ENCODE measurements around the gene AFF3.

- TF ChIP-seq CTCF (IDR thresholded peaks at IDR 0.05) (no peak), POLR2A (IDR thresholded peaks at IDR 0.05) (no peak)
These were observed 141.3 kb downstream of the AFF3 start for GRCh38 chr2:100000915-100001707.

All from lower leg skin (tissue), 3 donors.